HG03575 (cell line): ENCODE results near the gene ATP6V1G2.
A peak's percentile ranks its signal among the peaks of the same experiment; 100 is the strongest.
"Not testable (repeated sequence)": the region's sequence is repeated elsewhere in the genome, so short reads cannot be mapped to it uniquely, and the experiment has no call there.

Experiments used
- ATAC-seq: cut with Tn5 transposase; IDR thresholded peaks from one replicate; pipeline ENCODE4 v1.9.1; 2021; ENCODE audit not compliant: unreplicated experiment, insufficient number of reproducible peaks, low FRiP score; ENCODE audit errors: extremely low read depth

The ATP6V1G2 gene

DNA sequence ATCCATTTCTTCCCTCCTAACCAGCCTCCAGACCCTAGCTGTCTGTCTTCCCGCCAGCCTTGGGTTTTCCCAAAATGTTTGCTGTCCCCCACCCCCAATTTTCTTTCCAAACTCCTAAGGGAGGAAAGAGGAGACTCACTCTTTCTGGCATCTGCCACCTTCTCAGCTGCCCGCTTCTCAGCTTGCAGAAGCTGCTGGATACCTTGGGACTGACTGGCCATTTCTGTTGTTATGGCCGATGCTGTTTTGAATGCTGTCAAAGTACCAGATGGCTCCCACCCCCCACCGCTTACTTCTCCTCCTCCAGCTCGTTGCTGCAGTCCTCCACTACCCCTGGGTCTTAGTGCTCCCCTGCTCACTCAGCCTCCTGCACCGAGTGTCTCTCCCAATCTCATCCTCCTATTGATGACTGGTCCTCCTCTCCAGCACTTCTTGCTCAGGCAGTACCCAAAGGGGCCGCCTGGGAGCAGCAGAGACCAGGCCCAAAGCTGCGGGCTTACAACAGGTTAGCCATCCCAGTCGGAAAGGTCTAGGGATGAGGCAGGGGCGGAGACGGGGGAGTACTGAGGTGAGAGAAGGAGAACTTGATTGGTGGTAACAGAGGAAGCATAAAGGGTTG lies at the start of gene ATP6V1G2:
Gene ATP6V1G2, minus strand, starts transcription at position 270 of the 619 bp plus-strand sequence. Its CDS starts 49 bp downstream, at position 221.
- ATAC-seq, result no peak

DNA sequence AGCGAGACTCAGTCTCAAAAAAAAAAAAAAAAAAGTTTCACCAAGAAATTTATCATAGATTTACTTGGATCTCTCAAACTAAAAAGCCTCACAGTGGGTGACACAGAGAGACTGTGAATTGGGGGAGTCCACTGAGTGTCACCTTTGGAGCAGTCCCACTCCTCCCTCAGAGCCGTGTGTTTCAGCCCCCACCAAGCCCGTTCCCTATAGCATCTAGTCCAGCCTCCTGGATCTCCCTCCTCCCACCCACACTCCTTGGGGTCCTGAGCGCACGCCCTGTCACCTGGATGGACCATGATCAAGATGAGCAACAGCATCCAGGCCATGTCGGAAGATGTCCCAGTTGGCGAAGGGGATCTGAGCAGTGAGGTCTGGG lies 46.0 kb upstream of the ATP6V1G2 start:
- ATAC-seq, result no peak

DNA sequence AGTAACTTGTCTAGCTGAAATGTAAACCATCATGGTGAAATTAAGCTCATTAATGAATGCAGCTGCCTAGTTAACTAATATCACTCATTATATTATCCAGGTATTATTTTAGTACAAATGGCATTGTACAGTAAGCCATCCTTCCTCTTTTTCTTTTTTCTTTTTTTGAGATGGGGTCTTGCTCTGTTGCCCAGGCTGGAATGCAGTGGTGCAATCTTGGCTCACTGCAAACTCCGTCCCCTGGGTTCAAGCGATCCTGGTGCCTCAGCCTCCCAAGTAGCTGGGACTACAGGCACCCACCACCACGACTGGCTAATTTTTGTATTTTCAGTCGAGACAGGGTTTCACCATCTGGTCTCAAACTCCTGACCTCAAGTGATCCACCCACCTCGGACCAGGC lies 44.3 kb upstream of the ATP6V1G2 start:
- ATAC-seq, result not testable (repeated sequence)

DNA sequence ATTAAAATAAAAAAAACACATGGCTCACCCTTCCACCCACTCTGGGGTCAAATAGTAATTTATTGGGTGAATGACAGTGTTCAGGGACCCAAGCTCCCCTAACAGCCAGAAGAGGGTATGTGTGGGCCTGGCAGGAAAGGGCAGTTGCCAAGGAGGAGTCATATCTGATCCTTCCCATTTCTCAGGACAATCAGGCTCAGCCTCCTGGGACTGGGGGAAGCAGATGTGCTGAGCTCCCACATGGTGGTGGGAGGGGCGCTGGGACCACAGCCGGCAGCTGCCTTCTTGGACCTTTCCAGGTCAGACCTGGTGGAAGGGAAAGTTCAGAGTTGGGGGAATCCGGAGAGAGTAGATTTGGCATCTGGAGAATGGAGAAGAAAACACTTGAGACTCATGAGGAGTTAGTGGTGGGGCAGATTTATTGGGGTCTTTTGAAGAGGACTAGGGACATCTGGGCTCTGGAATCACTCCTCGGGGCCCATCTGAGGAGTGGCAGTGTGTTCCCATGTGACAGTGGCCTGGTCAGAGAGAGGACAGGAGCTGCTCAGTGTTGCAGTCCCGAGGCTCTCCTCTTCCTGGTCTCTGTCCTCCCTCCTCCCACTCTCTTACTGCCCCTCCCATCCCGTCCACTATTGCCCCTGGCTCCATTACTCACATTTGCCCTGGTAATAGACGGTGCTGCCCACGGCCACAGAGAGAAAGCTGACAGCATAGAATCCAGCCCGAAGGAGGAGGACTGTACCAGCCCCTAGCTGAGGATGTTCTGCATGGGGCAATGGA lies 42.7 kb upstream of the ATP6V1G2 start:
- ATAC-seq, result no peak

DNA sequence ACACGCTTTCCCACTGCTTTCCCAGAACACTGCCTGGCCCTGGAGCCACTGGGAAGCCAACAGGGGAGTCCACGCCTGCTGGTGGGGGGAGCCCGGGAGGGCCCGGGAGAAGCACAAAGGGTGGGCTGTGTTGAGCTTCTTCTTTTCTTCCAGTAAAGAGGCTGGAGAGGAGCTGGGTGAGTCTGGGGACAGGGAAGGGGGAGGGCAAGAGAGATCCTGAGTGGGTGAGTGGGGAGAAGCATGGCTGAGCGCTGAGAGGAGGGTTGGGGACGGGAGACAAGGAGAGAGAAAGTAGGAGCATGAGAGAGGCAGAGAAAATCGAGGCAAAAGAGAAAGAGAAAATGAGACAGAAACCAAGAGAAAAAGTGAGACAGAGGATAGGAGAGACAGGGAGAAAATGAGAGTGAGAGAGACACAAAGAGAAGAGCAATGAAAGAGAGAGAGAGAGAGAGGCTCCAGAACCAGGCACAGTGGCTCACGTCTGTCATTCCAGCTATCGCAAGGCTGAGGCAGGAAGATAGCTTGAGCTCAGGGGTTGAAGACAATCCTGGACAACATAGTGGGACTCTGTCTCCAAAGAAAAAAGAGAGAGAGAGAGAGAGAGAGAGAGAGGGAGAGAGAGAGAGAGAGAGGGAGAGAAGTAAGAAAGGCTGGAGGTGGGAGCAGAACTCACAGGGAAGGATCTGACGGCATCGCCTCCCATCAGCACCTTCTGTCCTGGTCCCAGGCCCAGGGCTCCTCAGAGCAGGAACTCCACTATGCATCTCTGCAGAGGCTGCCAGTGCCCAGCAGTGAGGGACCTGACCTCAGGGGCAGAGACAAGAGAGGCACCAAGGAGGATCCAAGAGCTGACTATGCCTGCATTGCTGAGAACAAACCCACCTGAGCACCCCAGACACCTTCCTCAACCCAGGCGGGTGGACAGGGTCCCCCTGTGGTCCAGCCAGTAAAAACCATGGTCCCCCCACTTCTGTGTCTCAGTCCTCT lies 41.7 kb upstream of the ATP6V1G2 start:
- no peak for ATAC-seq

DNA sequence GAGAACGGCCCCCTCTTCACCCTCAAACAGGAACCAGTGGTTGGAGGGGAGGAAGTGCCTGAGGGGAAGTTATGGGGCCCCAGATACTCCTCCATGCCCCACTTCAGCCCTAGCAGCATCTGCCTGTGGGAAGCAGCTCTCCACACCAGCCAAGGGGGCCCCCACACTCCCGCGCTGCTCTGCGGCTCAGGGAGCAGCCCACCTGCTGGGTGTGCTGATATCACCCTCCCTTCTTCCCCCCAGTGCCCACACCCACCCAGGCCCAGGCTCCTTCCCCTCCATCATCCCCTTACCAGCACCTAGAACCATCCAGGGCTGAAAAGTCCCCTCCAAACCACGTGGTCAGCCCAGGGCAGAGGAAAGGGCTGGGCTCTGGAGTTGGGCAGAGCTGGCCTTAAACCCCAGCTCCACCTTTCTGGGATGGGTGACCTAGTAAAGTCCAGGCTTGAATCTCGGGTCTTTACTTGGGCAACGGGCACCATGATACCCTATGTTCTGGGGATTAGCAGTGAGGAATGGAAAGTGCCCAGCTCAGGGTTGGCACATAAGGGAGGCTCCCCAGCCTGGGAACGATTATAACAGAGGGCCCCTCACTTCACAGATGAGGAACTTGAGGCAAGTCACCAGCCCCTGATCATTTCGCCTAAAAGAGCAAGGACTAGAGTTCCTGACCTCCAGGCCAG lies 40.3 kb upstream of the ATP6V1G2 start:
- no peak for ATAC-seq

DNA sequence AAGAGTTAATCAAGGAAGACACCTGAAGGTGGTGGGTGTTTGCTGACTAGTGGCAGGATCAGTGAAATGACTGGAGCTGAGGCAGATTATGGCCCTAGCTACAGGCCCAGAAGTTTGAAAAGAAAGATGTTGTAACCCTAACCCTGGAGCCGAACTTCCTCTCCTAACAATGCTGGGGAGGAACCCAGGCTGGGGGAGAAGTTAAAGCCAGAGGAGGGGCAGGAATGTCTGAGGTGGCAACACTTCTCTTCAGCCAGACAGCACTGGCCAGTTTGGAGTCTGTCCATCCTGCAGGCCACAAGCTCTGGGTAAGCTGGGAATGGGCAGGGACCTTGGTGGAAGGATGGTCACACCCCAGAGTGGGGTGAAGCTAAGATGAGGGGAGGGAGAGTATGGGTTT lies 39.6 kb upstream of the ATP6V1G2 start, which contains the start of gene LST1:
Gene LST1, plus strand, starts transcription at position 270 of the 400 bp plus-strand sequence. CDS start 1,023 bp downstream, outside the sequence.
- no peak for ATAC-seq

DNA sequence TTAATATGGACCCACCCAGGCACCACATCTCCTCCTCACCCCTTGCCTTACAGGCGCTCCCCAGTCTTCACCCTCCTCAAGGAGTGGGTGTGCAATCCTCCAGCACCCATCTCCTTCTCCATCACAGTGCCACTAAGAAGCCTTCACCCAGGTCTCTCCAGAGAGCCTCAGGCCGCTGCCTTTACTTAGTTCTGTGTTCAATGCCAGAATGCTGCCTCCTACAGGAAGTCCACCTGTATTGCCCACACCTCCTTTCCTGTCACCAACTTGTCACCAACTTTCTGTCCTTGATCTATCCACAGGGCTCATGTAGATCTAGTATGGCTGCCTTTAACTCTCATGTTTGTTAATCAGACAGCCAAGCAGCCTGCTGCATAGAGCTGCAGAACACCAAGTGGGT lies 39.1 kb upstream of the ATP6V1G2 start:
- no peak for ATAC-seq

DNA sequence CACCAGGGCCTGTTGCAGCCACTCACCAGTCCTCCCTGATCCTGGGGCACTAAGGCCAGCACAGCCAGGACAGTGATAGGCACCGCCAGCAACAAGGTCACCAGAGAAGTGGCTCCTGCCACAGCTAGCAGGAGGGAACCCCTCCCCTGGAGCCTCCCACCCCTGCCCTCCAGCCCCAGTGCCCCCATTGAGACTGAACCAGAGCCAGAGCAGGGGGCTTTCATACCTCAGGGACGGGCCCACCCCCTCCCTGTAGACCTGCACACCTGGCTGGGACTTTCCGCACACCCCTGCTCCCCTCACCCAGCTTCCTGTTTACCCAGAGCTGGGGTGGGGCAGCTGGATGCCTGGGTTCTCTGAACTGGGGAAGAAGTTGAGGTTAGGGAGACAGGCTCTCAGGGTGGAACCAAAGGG lies 35.8 kb upstream of the ATP6V1G2 start, which contains the start of gene LTB:
Gene LTB, minus strand, starts transcription at position 195 of the 414 bp plus-strand sequence. Its CDS starts 7 bp downstream, at position 188.
- ATAC-seq, result no peak

DNA sequence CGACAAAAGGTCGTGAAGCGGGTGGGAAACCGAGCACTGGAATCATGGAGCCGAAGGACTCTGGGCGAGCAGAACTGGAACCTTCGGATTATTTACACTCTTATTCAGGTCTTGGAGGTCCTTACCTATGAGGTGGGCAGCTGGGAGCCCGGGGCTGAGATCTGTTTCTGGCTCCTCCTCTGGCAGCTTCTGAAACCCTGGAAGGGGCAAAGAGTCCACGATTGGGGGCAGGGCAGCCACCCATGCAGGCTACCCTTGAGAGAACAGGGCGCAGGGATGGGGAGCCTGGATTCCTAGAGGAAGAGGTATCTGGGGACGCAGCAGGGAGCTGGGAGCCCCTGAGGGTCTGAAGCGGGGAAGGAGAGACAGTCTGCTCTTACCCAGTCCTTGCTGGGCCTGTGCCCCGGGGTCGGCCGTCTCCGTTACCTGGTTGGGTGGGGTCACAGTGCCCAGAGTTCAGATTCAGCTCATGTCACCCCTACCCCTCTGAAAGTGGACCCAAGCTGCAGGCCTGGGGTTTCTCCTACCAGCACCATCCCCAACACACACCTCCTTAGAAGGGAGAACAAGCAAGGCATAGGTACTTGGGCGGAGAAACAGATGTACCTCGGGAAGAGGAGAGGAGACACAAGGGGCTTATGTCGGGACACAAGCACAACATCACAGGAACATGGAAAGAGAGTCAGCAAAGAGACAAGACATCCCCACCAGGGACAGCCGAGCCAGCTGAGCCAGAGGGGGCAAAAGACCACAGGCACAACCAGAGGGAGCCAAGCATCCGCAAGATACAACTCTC lies 35.2 kb upstream of the ATP6V1G2 start:
- no peak for ATAC-seq

DNA sequence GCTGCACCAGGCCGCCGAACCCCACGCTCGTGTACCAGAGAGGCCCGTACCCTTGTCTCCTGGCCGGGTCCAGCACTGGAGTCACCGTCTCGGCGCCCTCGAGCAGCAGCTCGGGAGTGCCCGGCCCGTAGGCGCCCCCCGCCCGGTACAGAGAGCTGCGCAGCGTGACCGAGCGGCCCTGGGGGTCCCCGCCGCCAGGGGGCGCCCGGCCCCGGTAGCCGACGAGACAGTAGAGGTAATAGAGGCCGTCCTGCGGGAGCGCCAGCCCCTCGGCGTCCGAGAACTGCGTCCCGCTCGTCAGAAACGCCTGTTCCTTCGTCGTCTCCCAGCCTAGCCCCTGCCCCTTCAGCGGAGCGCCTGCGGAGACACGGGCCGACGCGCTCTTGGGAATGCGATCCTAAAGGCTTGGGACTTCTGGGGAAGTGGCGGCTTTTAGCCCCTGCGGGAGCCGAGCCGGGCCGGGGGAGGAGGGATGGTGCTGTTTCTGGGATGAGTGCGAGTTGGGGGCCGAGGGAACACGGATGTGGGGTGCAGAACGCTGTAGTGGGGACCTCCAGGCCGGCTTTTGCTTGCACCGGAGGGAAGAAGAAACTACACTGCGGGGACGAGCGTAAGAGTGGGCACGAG lies 34.5 kb upstream of the ATP6V1G2 start:
- peak; percentile 38 for ATAC-seq

DNA sequence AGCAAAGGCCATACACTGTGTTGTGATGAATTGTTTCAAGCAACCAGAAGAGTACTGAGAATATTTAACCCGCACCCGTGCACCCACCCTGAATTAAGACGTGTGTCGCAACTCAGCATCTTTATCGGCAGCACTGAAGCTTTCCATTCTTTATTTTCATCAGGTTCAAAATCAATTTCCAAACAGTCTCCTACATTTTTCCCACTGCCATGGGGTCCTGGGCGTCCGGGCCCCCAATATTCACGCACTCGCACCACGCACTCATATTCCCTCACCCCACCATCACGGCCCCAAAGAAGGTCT lies 34.0 kb upstream of the ATP6V1G2 start:
- no peak for ATAC-seq

DNA sequence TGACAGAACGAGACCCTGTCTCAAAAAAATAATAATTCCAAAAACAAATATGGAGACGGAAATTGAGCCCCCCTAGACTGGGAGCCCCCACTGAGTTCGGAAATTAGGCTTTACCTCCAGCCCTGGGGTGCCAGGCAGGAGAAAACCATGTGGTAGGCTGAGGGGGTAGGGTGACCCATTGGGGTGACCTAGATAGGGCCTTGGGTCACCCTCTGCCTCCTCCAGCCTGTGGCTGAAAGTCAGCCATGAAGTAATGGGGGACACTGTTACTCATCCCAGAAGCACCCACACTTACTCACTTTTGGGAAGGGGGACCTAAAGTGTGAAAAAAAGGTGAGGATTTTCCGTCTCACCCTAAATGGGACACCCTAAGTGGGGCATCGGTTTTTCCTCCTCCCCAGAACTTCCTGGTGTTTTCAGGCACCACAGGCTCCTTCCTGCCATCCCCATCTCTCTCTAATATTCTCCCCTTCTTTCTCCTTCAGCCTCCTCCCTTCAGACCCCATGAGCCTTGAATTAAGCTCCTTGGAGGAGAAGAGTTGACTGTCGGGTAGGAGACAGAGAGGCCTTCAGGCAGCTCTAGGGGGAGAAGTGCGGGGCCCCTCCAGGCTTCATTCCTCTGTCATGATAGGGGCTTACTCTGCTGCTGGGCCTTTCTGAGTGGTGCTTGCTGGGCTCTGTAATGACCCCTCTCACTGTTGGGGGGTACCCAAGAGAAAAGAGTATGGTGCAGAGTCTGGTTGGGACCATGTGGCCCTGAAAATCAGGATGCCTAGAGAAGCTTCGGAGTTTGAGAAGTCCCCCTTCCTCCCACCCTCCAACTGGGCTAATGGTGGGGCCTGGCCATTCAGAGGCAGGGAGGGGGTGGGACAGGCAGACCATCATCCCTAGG lies 33.4 kb upstream of the ATP6V1G2 start:
- ATAC-seq, result no peak

DNA sequence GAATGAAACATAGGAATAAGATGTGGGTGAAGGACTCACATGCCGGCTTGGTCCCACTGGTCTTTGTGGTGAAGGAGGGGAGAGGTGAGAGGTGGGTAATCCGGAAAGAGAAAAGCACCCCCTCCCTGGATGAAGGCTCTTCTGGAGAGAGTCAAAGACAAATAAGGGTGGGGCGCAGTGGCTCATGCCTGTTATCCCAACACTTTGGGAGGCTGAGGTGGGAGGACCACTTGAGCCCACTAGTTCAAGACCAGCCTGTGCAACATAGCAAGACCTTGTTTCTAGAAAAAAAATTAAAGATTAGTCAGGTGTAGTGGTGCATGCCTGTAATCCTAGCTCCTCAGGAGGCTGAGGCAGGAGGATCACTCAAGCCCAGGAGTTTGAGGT lies 32.7 kb upstream of the ATP6V1G2 start:
- ATAC-seq, result no peak

DNA sequence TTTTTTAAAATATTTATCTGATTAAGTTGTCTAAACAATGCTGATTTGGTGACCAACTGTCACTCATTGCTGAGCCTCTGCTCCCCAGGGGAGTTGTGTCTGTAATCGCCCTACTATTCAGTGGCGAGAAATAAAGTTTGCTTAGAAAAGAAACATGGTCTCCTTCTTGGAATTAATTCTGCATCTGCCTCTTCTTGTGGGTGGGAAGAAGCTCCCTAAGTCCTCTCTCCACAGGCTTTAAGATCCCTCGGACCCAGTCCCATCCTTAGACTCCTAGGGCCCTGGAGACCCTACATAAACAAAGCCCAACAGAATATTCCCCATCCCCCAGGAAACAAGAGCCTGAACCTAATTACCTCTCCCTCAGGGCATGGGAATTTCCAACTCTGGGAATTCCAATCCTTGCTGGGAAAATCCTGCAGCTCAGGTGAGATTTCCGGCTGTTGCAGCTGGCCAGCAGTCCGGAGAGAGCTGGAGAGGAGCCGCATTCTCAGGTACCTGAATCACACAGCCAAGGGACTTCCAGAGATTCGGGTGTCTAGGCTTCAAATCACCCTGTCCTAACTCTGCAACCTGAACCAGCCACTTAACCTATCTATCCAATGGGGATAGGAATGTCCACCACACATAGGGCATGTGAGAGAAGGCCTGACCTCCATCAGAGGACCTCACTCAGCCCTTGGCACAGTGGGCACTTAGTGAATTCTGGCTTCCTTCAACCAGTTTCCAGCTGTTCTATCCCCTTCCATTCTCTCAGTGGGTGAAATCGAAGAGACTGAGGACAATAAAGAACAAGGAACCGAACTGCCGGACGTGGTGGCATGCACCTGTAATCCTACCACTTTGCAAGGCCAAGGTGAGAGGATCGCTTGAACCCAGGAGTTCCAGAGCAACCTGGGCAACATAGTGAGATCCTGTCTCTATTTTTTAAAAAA lies 32.0 kb upstream of the ATP6V1G2 start:
- ATAC-seq, result no peak

DNA sequence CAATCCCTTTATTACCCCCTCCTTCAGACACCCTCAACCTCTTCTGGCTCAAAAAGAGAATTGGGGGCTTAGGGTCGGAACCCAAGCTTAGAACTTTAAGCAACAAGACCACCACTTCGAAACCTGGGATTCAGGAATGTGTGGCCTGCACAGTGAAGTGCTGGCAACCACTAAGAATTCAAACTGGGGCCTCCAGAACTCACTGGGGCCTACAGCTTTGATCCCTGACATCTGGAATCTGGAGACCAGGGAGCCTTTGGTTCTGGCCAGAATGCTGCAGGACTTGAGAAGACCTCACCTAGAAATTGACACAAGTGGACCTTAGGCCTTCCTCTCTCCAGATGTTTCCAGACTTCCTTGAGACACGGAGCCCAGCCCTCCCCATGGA lies 31.2 kb upstream of the ATP6V1G2 start:
- ATAC-seq, result no peak
